GM12872 (cell line): ENCODE data around the gene DIPK1C.

Source experiments
- CTCF ChIP-seq: IDR thresholded peaks from 3 replicates; pipeline ENCODE4 v1.5.1; 2011; ENCODE audit warnings: low read depth, mild to moderate bottlenecking, low read length, moderate library complexity; ENCODE audit not compliant: insufficient read depth

Gene DIPK1C

GRCh38 chr18:74472312-74472711, 15.2 kb upstream of the DIPK1C start:
- TF ChIP-seq CTCF: no peak

GRCh38 chr18:74468547-74469061, 11.5 kb upstream of the DIPK1C start:
- no peak for TF ChIP-seq CTCF

- no peak for TF ChIP-seq CTCF
Measured at GRCh38 chr18:74465775-74466174, 8.7 kb upstream of the DIPK1C start.

- no peak for TF ChIP-seq CTCF
Measured at GRCh38 chr18:74463983-74464382, 6.9 kb upstream of the DIPK1C start.

- no peak for TF ChIP-seq CTCF
Measured at GRCh38 chr18:74463254-74463653, 6.1 kb upstream of the DIPK1C start.

- no peak for TF ChIP-seq CTCF
Measured at GRCh38 chr18:74460825-74461224, 3.7 kb upstream of the DIPK1C start.

- peak; percentile 33; the same call in 1 of the 3 replicates for TF ChIP-seq CTCF
Measured at GRCh38 chr18:74459889-74460288, 2.8 kb upstream of the DIPK1C start.
